Fibroblast of mammary gland (primary cell): ENCODE data around the gene FBXL17.
"Not testable (repeated sequence)": the region's sequence is repeated elsewhere in the genome, so short reads cannot be mapped to it uniquely, and the experiment has no call there.

Source experiments
- DNase-seq: peaks from one replicate; pipeline ENCODE4 v3.0.0-alpha.2; 2010; ENCODE audit warnings: low read depth
- H3K4me3 ChIP-seq: 2 replicates; pipeline ENCODE4 v1.5.1; 2011; ENCODE audit warnings: low read depth, mild to moderate bottlenecking, low read length, moderate library complexity; ENCODE audit not compliant: control insufficient read depth
- TF ChIP-seq, protein P1 (sequence below): conservative IDR thresholded peaks from 2 replicates; pipeline ENCODE4 v1.5.1; 2011; ENCODE audit warnings: low read depth, low read length, inconsistent platforms; ENCODE audit not compliant: control insufficient read depth, insufficient read depth

The FBXL17 gene

DNA sequence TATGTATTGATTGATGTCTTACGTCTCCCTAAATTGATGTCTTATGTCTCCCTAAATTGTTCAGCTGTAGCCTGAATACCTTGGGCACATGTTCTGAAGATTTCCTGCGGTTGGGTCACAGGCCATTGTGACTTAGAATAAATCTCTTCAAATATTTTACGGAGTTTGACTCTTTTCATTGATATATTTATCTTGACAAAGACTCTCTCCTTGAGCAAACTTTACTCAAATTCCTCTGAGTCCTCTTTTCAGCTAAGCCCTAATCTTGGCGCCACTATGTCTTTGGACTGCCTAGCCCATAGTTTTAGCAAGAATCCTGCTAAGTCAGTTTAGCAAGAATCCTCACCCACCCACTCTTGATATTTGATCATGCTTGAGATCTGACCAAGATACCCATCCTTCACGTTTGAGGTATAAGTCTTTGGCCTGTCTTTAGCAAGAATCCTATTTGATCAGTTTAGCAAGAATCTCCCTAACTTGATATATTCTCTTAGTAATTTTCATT, 35.3 kb upstream of the FBXL17 start:
- H3K4me3 ChIP-seq, result no peak overlapping the region
- DNase-seq, result no peak
- TF ChIP-seq, protein P1, sequence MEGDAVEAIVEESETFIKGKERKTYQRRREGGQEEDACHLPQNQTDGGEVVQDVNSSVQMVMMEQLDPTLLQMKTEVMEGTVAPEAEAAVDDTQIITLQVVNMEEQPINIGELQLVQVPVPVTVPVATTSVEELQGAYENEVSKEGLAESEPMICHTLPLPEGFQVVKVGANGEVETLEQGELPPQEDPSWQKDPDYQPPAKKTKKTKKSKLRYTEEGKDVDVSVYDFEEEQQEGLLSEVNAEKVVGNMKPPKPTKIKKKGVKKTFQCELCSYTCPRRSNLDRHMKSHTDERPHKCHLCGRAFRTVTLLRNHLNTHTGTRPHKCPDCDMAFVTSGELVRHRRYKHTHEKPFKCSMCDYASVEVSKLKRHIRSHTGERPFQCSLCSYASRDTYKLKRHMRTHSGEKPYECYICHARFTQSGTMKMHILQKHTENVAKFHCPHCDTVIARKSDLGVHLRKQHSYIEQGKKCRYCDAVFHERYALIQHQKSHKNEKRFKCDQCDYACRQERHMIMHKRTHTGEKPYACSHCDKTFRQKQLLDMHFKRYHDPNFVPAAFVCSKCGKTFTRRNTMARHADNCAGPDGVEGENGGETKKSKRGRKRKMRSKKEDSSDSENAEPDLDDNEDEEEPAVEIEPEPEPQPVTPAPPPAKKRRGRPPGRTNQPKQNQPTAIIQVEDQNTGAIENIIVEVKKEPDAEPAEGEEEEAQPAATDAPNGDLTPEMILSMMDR, result no peak

DNA sequence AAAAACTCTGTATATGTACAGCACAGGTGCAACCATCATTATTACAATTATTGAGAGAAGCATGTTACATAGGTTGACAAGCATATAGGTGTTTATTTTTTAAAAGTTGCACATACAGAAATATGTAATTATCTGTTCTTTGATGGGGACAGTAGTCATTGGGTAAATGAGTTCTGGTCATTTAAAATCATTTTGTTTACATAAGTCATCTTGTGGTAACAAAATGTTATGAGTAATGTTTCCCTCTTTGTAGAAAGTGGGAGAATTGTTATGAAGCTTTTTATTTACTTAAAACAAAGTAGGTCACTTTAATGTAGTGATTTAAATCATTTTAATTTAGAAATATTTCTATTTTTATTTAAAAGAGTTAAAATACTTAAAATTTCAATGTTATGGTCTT, 33.8 kb upstream of the FBXL17 start:
- TF ChIP-seq, protein P1, result no peak

DNA sequence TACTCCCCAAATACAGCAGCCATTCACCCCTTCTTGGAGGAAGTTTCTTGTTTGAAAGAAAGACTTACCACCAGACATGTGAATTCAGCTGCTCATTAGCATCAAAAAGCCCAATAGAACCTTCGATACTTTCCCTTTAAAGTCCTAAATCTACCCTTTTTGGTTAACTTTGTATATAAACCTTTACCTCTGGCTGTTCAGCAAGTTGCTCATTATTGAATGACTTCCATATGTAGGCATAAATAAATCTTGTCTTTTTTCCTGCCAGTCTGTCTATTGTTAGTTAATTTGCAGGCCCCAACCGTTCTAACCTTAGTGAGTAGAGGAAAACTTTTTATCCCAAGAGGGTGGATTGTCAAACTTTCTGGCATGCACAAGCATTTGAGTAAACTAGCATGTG, 27.9 kb upstream of the FBXL17 start:
- DNase-seq, result no peak
- H3K4me3 ChIP-seq, result no peak overlapping the region
- TF ChIP-seq, protein P1, result no peak

More for the DNA sequence above, 33.8 kb upstream of the FBXL17 start:
- DNase-seq, result no peak
- H3K4me3 ChIP-seq, result no peak overlapping the region

DNA sequence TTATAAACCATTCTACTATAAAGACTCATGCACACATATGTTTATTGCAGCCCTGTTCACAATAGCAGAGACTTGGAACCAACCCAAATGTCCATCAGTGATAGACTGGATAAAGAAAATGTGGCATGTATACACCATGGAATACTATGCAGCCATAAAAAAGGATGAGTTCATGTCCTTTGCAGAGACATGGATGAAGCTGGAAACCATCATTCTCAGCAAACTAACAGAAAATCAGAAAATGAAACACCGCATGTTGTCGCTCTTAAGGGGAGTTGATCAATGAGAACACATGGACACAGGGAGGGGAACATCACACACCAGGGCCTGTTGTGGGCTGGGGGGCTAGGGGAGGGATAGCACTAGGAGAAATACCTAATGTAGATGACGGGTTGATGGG, 23.3 kb upstream of the FBXL17 start:
- not testable (repeated sequence) for H3K4me3 ChIP-seq, DNase-seq

DNA sequence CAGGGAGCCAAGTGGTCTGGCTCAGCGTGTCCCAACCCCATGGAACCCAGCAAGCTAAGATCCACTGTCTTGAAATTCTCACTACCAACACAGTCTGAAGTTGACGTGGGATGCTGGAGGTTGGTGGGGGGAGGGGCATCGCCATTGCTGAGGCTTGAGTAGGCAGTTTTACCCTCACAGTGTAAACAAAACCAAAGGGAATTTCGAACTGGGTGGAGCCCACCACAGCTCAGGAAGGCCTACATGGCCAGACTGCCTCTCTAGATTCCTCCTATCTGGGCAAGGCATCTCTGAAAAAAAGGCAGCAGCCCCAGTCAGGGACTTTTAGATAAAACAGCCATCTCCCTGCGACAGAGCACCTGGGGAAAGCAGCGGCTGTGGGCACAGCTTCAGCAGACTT, 17.1 kb upstream of the FBXL17 start:
- TF ChIP-seq, protein P1, result no peak
- no peak for DNase-seq
- H3K4me3 ChIP-seq, result no peak overlapping the region

DNA sequence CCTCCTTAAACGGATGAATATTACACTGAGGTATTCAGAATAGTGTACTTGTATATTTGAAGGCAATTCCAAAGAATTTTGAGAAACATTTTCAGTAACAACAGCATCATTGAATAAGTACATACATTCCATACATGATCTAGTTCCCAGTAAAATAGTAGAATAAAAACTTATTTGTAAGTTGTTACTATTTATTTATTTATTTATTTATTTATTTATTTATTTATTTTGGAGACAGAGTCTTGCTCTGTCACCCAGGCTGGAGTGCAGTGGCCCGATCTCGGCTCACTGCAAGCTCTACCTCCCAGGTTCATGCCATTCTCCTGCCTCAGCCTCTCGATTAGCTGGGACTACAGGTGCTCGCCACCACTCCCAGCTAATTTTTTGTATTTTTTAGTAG, 14.9 kb upstream of the FBXL17 start:
- DNase-seq, H3K4me3 ChIP-seq: not testable (repeated sequence)

DNA sequence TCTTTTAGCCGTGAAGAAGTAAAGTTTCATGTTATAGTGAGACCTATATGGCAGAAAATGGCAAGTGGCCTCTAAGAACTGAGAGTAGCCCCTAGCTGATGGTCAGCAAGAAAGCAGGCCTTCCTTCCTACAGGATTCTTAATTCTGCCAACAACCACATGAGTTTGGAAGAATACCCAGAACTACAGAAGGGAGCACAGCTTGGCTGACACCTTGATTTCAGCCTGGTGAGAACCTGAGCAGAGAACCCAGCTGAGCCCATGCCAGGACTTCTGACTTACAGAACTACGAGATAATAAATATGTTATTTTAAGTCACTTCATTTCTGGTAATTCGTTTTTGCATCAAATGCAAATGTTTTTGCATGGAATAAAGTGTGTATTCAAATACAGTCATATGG, 5.9 kb upstream of the FBXL17 start:
- TF ChIP-seq, protein P1, result no peak
- DNase-seq, result peak; percentile 16
- H3K4me3 ChIP-seq, result no peak overlapping the region

DNA sequence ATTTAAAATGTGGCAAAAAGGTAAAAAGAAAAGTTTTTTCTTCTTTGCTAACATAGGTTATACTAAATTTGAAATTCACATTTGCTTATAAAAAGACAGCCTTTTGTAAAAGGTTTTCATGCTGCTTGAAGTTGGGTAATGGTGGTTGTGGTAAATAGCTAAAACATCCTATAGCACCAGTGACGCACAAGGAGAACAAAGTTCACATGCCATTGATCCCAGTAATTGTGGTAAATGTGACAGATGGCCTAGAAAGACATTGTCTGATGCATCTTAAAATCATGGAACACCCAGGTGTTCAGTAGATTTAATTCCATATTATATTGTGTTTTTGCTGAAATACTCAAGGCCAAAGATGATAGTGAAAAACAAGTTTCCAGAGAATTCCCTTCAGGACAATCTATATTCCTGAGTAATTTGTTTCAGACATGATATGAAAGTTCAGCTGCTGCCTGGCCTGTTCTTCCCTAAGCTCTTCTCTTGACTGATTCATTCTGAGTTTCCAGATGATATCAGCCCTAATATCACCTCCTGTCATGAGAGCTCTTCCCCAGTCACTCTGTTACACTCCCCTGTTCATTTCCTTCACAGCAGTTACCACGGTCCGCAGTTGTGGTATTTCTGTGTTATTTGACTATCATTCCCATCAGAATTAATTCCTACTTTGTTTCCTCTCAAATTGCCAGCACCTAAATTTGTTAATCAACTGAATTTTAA, 4.6 kb upstream of the FBXL17 start:
- DNase-seq, result peak; percentile 90
- TF ChIP-seq, protein P1, result no peak
- no peak overlapping the region for H3K4me3 ChIP-seq
